Upper lobe of right lung (tissue), 1 donor: Measurements from ENCODE around the gene FERMT3. TPM values are rescaled to one million over a fixed set of nuclear protein-coding genes. Genes with fewer than 3 reads are reported as not detected.
"Not testable (repeated sequence)": the region's sequence is repeated elsewhere in the genome, so short reads cannot be mapped to it uniquely, and the experiment has no call there.

Experiments used
- ATAC-seq: fragments of 200-7000 bp; cut with Tn5 transposase; one replicate; pipeline ENCODE4 v1.9.1; 2020; ENCODE audit warnings: mild to moderate bottlenecking, moderate library complexity
- DNase-seq: peaks from one replicate; pipeline ENCODE4 v3.0.0-alpha.2; 2020
- H3K27ac ChIP-seq: fragments of 200-600 bp; one replicate; pipeline ENCODE4 v1.8.0; 2022
- H3K27me3 ChIP-seq: fragments of 200-600 bp; one replicate; pipeline ENCODE4 v1.8.0; 2022; ENCODE audit warnings: mild to moderate bottlenecking
- H3K36me3 ChIP-seq: fragments of 200-600 bp; one replicate; pipeline ENCODE4 v1.8.0; 2022
- H3K4me1 ChIP-seq: fragments of 200-600 bp; one replicate; pipeline ENCODE4 v1.8.0; 2022
- H3K4me3 ChIP-seq: fragments of 200-600 bp; one replicate; pipeline ENCODE4 v1.8.0; 2022; ENCODE audit warnings: mild to moderate bottlenecking
- H3K9me3 ChIP-seq: fragments of 200-600 bp; one replicate; pipeline ENCODE4 v1.8.0; 2022
- CTCF ChIP-seq: fragments of 200-600 bp; IDR thresholded peaks from one replicate; pipeline ENCODE4 v1.8.0; 2022; ENCODE audit warnings: antibody characterized with exemption
- intact Hi-C: fragments of 100-400 bp; cut with DNase I; formaldehyde crosslinking; loops from one replicate; pipeline ENCODE4 v1.11.0; 2022
- total RNA-seq: library from RNA; stranded (reverse); fragmentation: NEBNext Ultra II Directional; extraction: Animal tissue kit (Norgen Biotek cat#: 25700); gene quantifications from one replicate; pipeline ENCODE4 v1.2.1, GENCODE V29; 2021
- donor health status: DM: no; HTN: yes; CAD: no; lungs with severe emphysema.

Gene FERMT3
- total RNA-seq, 1 donor from 2014 or later = 73.1 TPM

GRCh38 chr11:64245401-64245796, 38.9 kb downstream of the FERMT3 start:
- H3K27me3 ChIP-seq = no peaks in the 10 kb centered on the region
- TF ChIP-seq CTCF = no peak
- ATAC-seq = no peak
- H3K36me3 ChIP-seq = peaks cover 13% of the 10 kb centered on the region
- H3K27ac ChIP-seq = peak overlapping the region; percentile 66
- H3K4me1 ChIP-seq = peaks cover 23% of the 10 kb centered on the region
- intact Hi-C loops = no loop called here
- no peak for DNase-seq
- no peaks in the 10 kb centered on the region for H3K9me3 ChIP-seq
- peak overlapping the region; percentile 73 for H3K4me3 ChIP-seq

- H3K27ac ChIP-seq = peak overlapping the region; percentile 66
- peaks cover 13% of the 10 kb centered on the region for H3K36me3 ChIP-seq
- TF ChIP-seq CTCF = no peak
- H3K27me3 ChIP-seq = no peaks in the 10 kb centered on the region
- peak; percentile 85 for DNase-seq
- H3K9me3 ChIP-seq = no peaks in the 10 kb centered on the region
- H3K4me3 ChIP-seq = peak overlapping the region; percentile 73
- peaks cover 28% of the 10 kb centered on the region for H3K4me1 ChIP-seq
- intact Hi-C loops = no loop called here
- ATAC-seq = no peak
Observed at GRCh38 chr11:64245797-64246620, 39.5 kb downstream of the FERMT3 start.

DNA sequence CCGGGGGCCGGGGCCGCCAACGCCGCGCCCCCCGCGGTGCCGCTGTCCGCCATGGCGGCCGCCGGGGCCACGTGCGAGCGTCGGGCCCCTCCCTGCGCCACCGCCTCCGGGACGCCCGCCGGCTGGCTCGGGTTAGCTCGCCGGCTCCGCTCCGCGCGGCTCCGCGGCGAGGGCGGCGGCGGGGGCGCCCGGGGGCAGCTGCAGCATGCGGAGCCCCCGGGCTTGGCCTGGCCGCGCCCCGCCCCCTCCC, 40.0 kb downstream of the FERMT3 start:
- H3K27me3 ChIP-seq, H3K27ac ChIP-seq, H3K9me3 ChIP-seq, intact Hi-C loops, DNase-seq: not testable (repeated sequence)
- H3K4me1 ChIP-seq = peaks cover 29% of the 10 kb centered on the region
- peak; percentile 0 for ATAC-seq
- peak overlapping the region; percentile 80 for H3K4me3 ChIP-seq
- H3K36me3 ChIP-seq = peaks cover 13% of the 10 kb centered on the region

DNA sequence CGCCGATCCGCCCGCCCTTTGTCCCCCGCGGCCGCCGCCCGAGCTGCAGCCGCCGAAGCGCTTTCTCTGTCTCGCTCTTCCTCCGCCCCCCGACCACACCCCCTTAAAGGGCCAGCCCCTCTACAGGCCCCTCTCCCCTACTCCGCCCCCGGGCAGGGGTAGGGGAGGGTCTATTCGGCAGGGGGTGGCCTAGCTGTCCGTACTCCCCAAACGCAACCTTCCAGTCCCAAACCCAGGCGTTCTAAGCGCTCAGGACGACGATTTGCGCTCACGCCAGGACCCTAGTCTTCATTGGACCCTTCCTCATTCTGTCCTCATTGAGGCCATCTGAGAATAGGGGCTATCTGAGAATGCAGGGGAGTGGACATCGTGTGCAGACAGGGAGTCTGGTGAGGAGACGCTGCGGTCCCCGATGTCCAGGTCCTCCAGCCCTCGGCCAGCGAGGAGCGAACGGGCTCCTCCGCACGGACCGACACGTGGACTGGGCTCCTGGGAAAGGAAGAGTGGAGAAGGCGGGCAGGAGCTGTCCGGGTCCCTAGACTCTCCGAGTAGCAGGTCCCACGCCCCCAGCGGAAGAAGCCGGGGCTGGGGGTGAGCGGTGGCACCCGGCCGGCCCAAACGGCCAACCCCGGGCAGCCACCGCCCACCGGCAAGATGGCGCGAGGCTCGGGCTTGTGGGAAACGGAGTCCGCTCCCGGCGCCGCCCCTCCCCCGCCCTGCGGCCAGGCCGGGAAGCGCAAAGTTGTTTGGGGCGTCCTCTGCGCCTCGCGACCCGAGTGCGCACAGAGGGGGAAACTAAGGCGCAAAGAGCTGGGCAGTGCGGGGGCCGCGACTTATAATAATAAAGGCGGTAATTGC, 40.6 kb downstream of the FERMT3 start, which contains the start of gene PPP1R14B:
Gene PPP1R14B (minus strand): TSS at position 73 of the 858 bp plus-strand sequence. CDS start 270 bp downstream, outside the sequence.
- Histone ChIP-seq H3K4me3 (peak within 1 kb of the TSS; percentile 80), H3K4me1 (peaks cover 28% of the 10 kb centered on the region), H3K27ac (peak within 1 kb of the TSS; percentile 66), H3K27me3 (no peaks in the 10 kb centered on the region), H3K9me3 (no peaks in the 10 kb centered on the region), H3K36me3 (peaks cover 13% of the 10 kb centered on the region)
- DNase-seq (peak; percentile 94), ATAC-seq (peak; percentile 81)
- TF ChIP-seq CTCF = no peak
- intact Hi-C loops = no loop called here

DNA sequence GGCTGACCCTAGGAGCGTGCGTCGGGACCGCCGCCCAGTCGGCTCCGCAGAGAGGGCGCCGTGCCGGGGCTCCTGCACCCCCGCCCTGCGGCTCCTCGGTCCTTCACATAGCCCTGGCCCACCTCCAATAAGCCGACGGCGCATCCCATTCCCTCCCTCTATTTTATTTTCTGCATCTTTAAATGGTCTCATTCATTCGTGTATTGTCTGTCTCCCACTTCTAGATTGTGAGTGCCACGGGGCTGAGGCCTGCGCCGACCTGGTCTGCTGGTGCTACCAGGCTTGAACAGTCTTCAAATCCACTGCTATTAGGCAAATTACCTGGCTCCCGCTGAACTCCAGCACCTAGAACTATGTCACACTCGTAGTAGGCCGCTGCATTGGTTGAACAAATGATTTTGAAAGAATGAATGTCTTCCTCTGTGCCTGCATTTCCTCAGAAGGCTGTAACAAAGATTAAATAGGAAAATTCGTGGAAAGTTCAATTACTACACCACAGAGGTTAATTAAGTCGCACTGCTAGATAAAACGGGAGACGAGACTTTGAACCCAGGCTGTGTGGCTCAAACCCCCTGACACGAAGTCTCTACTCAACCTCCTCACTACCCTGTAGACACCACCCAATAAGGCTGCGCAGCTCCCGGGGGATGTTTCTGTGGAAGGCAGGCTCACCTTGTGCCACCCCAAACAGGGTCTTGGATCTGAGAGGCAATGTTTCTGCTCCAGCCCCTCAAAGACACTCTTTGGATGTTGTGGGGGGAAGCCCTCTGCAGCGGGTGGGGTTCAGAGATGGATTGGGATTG, 41.4 kb downstream of the FERMT3 start:
- Histone ChIP-seq H3K4me1 (peaks cover 24% of the 10 kb centered on the region), H3K27ac (peak overlapping the region; percentile 63), H3K4me3 (peak overlapping the region; percentile 80), H3K36me3 (peaks cover 13% of the 10 kb centered on the region), H3K9me3 (no peaks in the 10 kb centered on the region), H3K27me3 (no peaks in the 10 kb centered on the region)
- peak; percentile 0 for ATAC-seq
- intact Hi-C loops = no loop called here
- TF ChIP-seq CTCF = no peak
- no peak for DNase-seq
